Activated B cell treated with CpG ODN at 0.5 μM for 24 hours (primary cell): ENCODE results near the gene AGFG2. TPM values are rescaled to one million over a fixed set of nuclear protein-coding genes. Genes with fewer than 3 reads are reported as not detected.
"Not testable (repeated sequence)": the region's sequence is repeated elsewhere in the genome, so short reads cannot be mapped to it uniquely, and the experiment has no call there.

Experiments
- ATAC-seq: fragments of 200-7000 bp; cut with Tn5 transposase; one replicate; pipeline ENCODE4 v1.10.0; 2021; ENCODE audit warnings: low read depth, mild to moderate bottlenecking, moderate library complexity
- CTCF ChIA-PET: fragments of 350-600 bp; sonication (Branson Sonifier 250); formaldehyde crosslinking; loops from one replicate; lab custom pipeline; 2021; ENCODE audit warnings: antibody characterized with exemption; lab: Charles Lee
- POLR2A ChIA-PET: fragments of 350-600 bp; sonication (Branson Sonifier 250); formaldehyde crosslinking; loops from one replicate; lab custom pipeline; 2021; ENCODE audit warnings: antibody characterized with exemption; lab: Charles Lee
- DNase-seq: peaks from one replicate; pipeline ENCODE4 v3.0.0; 2022
- H3K27ac Mint-ChIP-seq: one replicate; pipeline ENCODE4 v1.8.0; 2020; ENCODE audit warnings: mixed read lengths
- H3K27me3 Mint-ChIP-seq: one replicate; pipeline ENCODE4 v1.8.0; 2021; ENCODE audit warnings: mixed read lengths
- H3K36me3 Mint-ChIP-seq: one replicate; pipeline ENCODE4 v1.8.0; 2021; ENCODE audit warnings: low read depth, mixed read lengths
- H3K4me1 Mint-ChIP-seq: one replicate; pipeline ENCODE4 v1.8.0; 2021; ENCODE audit warnings: mixed read lengths
- H3K4me3 Mint-ChIP-seq: one replicate; pipeline ENCODE4 v1.8.0; 2020; ENCODE audit warnings: mild to moderate bottlenecking, mixed read lengths
- H3K9me3 Mint-ChIP-seq: one replicate; pipeline ENCODE4 v1.8.0; 2020; ENCODE audit warnings: mixed read lengths
- CTCF ChIP-seq: fragments of 200-600 bp; IDR thresholded peaks from one replicate; pipeline ENCODE4 v1.8.0; 2022; ENCODE audit warnings: antibody characterized with exemption, mild to moderate bottlenecking
- intact Hi-C: fragments of 100-400 bp; cut with micrococcal nuclease; formaldehyde crosslinking; loops from one replicate; pipeline ENCODE4 v1.15.1; 2024
- total RNA-seq: library from RNA; stranded (reverse); gene quantifications from 2 replicates; pipeline ENCODE4 v1.2.3, GENCODE V29; 2022

Gene AGFG2
- total RNA-seq, 1 donor from 2014 or later = 9.5 TPM

DNA sequence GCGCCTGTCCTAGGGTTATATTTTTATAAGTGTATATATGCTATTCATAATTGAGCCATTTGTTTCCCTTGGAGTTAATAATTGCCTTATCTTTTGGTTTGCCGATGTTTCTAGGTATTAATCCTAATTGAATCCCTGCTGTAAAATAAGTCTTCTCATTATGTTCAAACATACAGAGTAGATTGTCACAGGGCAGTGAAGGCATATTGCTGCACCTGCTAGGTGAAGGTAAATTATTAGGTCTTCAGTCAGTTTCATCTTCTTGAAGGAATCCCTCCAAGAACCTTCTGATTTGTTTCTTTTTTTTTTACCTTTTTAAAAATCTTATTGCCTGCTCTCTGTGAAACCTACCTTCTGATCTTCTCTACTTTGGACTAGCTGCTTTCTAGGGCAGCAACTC, 17.9 kb upstream of the AGFG2 start:
- CTCF ChIA-PET = no interaction called here

GRCh38 chr7:100521909-100522593, 17.0 kb upstream of the AGFG2 start:
- H3K4me3 Mint-ChIP-seq, CTCF ChIA-PET, H3K27ac Mint-ChIP-seq, intact Hi-C loops, ATAC-seq, H3K27me3 Mint-ChIP-seq, DNase-seq, H3K9me3 Mint-ChIP-seq, H3K4me1 Mint-ChIP-seq, H3K36me3 Mint-ChIP-seq, POLR2A ChIA-PET: not testable (repeated sequence)

More for the DNA sequence above, 17.9 kb upstream of the AGFG2 start:
- H3K27me3 Mint-ChIP-seq = no peaks in the 10 kb centered on the region
- no peaks in the 10 kb centered on the region for H3K36me3 Mint-ChIP-seq
- H3K4me1 Mint-ChIP-seq = peaks cover 6% of the 10 kb centered on the region
- no peaks in the 10 kb centered on the region for H3K9me3 Mint-ChIP-seq
- H3K27ac Mint-ChIP-seq = no peak overlapping the region
- TF ChIP-seq CTCF = no peak
- no peak overlapping the region for H3K4me3 Mint-ChIP-seq
- ATAC-seq (no peak), DNase-seq (no peak)
- POLR2A ChIA-PET = no interaction called here
- intact Hi-C loops = no loop called here

- intact Hi-C loops, POLR2A ChIA-PET, H3K27me3 Mint-ChIP-seq, H3K4me1 Mint-ChIP-seq, CTCF ChIA-PET, H3K27ac Mint-ChIP-seq, ATAC-seq, H3K9me3 Mint-ChIP-seq, DNase-seq, H3K36me3 Mint-ChIP-seq, H3K4me3 Mint-ChIP-seq: not testable (repeated sequence)
These were observed 15.8 kb upstream of the AGFG2 start for GRCh38 chr7:100523192-100523591.

GRCh38 chr7:100528108-100528866, 10.7 kb upstream of the AGFG2 start:
- ATAC-seq, H3K4me3 Mint-ChIP-seq, CTCF ChIA-PET, H3K9me3 Mint-ChIP-seq, intact Hi-C loops, H3K27me3 Mint-ChIP-seq, H3K36me3 Mint-ChIP-seq, DNase-seq, H3K4me1 Mint-ChIP-seq, H3K27ac Mint-ChIP-seq: not testable (repeated sequence)
- POLR2A ChIA-PET = interaction anchor here (0.7 to 1.3 kb wide), 2 partner anchors 11 to 105 kb away, joined by 3 to 4 read pairs; partner anchors contain the start of gene AGFG2

- no peaks in the 10 kb centered on the region for H3K9me3 Mint-ChIP-seq
- peaks cover 4% of the 10 kb centered on the region for H3K27me3 Mint-ChIP-seq
- intact Hi-C loops = no loop called here
These were observed 6.6 kb upstream of the AGFG2 start for GRCh38 chr7:100532165-100533022.

GRCh38 chr7:100535982-100536381, 3.0 kb upstream of the AGFG2 start:
- H3K9me3 Mint-ChIP-seq, ATAC-seq, POLR2A ChIA-PET, H3K36me3 Mint-ChIP-seq, DNase-seq, H3K4me3 Mint-ChIP-seq, H3K27ac Mint-ChIP-seq, intact Hi-C loops, H3K27me3 Mint-ChIP-seq: not testable (repeated sequence)
- CTCF ChIA-PET = interaction anchor here (0.6 kb wide), 1 partner anchor 71 kb away, joined by 3 read pairs; no protein-coding TSS in a partner anchor
- H3K4me1 Mint-ChIP-seq = peaks cover 14% of the 10 kb centered on the region

More at GRCh38 chr7:100532165-100533022, 6.6 kb upstream of the AGFG2 start:
- ChIA-PET POLR2A (interaction anchor here (0.9 kb wide), 1 partner anchor 54 kb away, joined by 3 read pairs; the partner anchor contains the start of genes FBXO24 and LRCH4), CTCF (interaction anchor here (1.1 kb wide), 1 partner anchor 26 kb away, joined by 3 read pairs; no protein-coding TSS in a partner anchor)
- H3K4me3 Mint-ChIP-seq = no peak overlapping the region
- no peaks in the 10 kb centered on the region for H3K36me3 Mint-ChIP-seq
- H3K27ac Mint-ChIP-seq = no peak overlapping the region
- no peaks in the 10 kb centered on the region for H3K4me1 Mint-ChIP-seq
- TF ChIP-seq CTCF = no peak
- ATAC-seq (no peak), DNase-seq (no peak)

DNA sequence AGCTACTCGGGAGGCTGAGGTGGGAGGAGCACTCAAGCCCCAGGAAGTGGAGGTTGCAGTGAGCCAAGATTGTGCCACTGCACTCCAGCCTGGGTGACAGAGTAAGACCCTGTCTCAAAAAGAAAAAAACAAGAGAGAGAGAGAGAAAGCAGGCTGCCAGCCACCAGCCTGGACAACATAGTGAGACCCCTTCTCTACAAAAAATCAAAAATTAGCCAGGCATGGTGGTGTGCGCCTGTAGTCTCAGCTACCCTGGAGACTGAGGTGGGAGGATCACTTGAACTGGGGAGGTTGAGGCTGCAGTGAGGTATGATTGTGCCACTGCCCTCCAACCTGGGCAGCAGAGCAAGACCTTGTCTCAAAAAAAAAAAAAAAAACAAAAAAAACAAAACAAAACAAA, 2.3 kb upstream of the AGFG2 start:
- H3K27ac Mint-ChIP-seq, H3K4me3 Mint-ChIP-seq, DNase-seq, CTCF ChIA-PET, H3K27me3 Mint-ChIP-seq, H3K9me3 Mint-ChIP-seq, ATAC-seq, intact Hi-C loops, H3K36me3 Mint-ChIP-seq: not testable (repeated sequence)
- peaks cover 14% of the 10 kb centered on the region for H3K4me1 Mint-ChIP-seq
- POLR2A ChIA-PET = interaction anchor here (0.7 kb wide), 1 partner anchor 46 kb away, joined by 11 read pairs; no protein-coding TSS in a partner anchor
